B cell (primary cell): ENCODE data around the gene ZNF821. TPM values are rescaled to one million over a fixed set of nuclear protein-coding genes. Genes with fewer than 3 reads are reported as not detected.

ENCODE experiments used
- ATAC-seq: fragments of 200-7000 bp; cut with Tn5 transposase; one replicate; pipeline ENCODE4 v1.10.0; 2021; ENCODE audit warnings: low read depth, mild to moderate bottlenecking, moderate number of reproducible peaks, moderate library complexity
- CTCF ChIA-PET: fragments of 350-600 bp; sonication (Branson Sonifier 250); formaldehyde crosslinking; loops from one replicate; lab custom pipeline; 2021; ENCODE audit warnings: antibody characterized with exemption, inconsistent platforms; lab: Charles Lee
- POLR2A ChIA-PET: fragments of 350-600 bp; sonication (Branson Sonifier 250); formaldehyde crosslinking; loops from one replicate; lab custom pipeline; 2021; ENCODE audit warnings: antibody characterized with exemption; lab: Charles Lee
- DNase-seq: peaks from one replicate; pipeline ENCODE4 v3.0.0; 2013
- H2AFZ ChIP-seq: 2 replicates; pipeline ENCODE4 v1.6.1; 2012; ENCODE audit warnings: mild to moderate bottlenecking, low read depth, low read length; ENCODE audit not compliant: insufficient read depth, poor library complexity, severe bottlenecking
- H3K27ac ChIP-seq, 2 donors: 1 replicate in 1 of 2; 2 replicates in 1 of 2; pipeline ENCODE4 v1.5.1; 2012 to 2013; ENCODE audit warnings: low read length in 2 of 2, mild to moderate bottlenecking in 2 of 2, moderate library complexity in 1 of 2
- H3K27me3 ChIP-seq, 4 experiments: fragments of 200-600 bp in 1 of 4; sonication (generic) in 1 of 4; replicated peaks in 1 of 4; 1 replicate in 2 of 4; 2 replicates in 2 of 4; pipeline versions ENCODE4 v1.6.1 to v1.7.0; 2013 to 2016; ENCODE audit warnings: low read length in 3 of 4, mild to moderate bottlenecking in 2 of 4, mixed read lengths in 1 of 4, moderate library complexity in 1 of 4; ENCODE audit not compliant: insufficient read depth in 4 of 4, control insufficient read depth in 3 of 4; ENCODE audit errors: control extremely low read depth in 1 of 4
- H3K36me3 ChIP-seq, 2 experiments: replicated peaks in 1 of 2; 1 replicate in 1 of 2; 2 replicates in 1 of 2; pipeline versions ENCODE4 v1.6.1 to v1.7.1; 2013; ENCODE audit warnings: low read length in 1 of 2; ENCODE audit not compliant: insufficient read depth in 2 of 2, control insufficient read depth in 1 of 2; ENCODE audit errors: control extremely low read depth in 1 of 2, extremely low read depth in 1 of 2
- H3K4me1 ChIP-seq, 2 donors: fragments of 200-600 bp in 1 of 2; sonication (generic) in 1 of 2; 1 replicate in 1 of 2; 2 replicates in 1 of 2; pipeline versions ENCODE4 v1.5.1 to v1.6.1; 2013 to 2017; ENCODE audit warnings: low read length in 2 of 2; ENCODE audit not compliant: control insufficient read depth in 2 of 2, insufficient read depth in 2 of 2
- H3K4me2 ChIP-seq: replicated peaks from 2 replicates; pipeline ENCODE3; 2012; ENCODE audit warnings: mild to moderate bottlenecking, low read depth, low read length; ENCODE audit not compliant: poor library complexity, severe bottlenecking
- H3K4me3 ChIP-seq, 5 experiments: fragments of 200-600 bp in 1 of 5; sonication (generic) in 1 of 5; 1 replicate in 3 of 5; 2 replicates in 2 of 5; pipeline versions ENCODE4 v1.5.1 to v1.7.0; 2011 to 2016; ENCODE audit warnings: low read length in 4 of 5, mild to moderate bottlenecking in 4 of 5, low read depth in 2 of 5, control low read depth in 1 of 5, moderate library complexity in 1 of 5; ENCODE audit not compliant: insufficient read depth in 1 of 5; ENCODE audit errors: control extremely low read depth in 1 of 5, extremely low read depth in 1 of 5
- H3K79me2 ChIP-seq: fragments of 200-600 bp; sonication (generic); one replicate; pipeline ENCODE4 v1.6.0; 2016; ENCODE audit warnings: low read length; ENCODE audit not compliant: control insufficient read depth, insufficient read depth
- H3K9ac ChIP-seq: fragments of 200-600 bp; sonication (generic); 2 replicates; pipeline ENCODE4 v1.6.1; 2017; ENCODE audit warnings: mild to moderate bottlenecking, low read length, moderate library complexity
- H3K9me3 ChIP-seq, 3 donors: one replicate each; pipeline versions ENCODE4 v1.6.1 to v1.7.1; 2013; ENCODE audit warnings: low read length in 2 of 3; ENCODE audit not compliant: control insufficient read depth in 2 of 3, insufficient read depth in 1 of 3; ENCODE audit errors: control extremely low read depth in 1 of 3
- H4K20me1 ChIP-seq: 2 replicates; pipeline ENCODE4 v1.6.0; 2012; ENCODE audit warnings: mild to moderate bottlenecking, low read length; ENCODE audit not compliant: insufficient read depth, control insufficient read depth, poor library complexity, severe bottlenecking
- H3K27ac Mint-ChIP-seq: one replicate; pipeline ENCODE4 v1.8.0; 2021; ENCODE audit warnings: mixed read lengths
- H3K27me3 Mint-ChIP-seq: one replicate; pipeline ENCODE4 v1.8.0; 2021; ENCODE audit warnings: mixed read lengths
- H3K4me1 Mint-ChIP-seq: one replicate; pipeline ENCODE4 v1.8.0; 2021; ENCODE audit warnings: mixed read lengths
- H3K4me3 Mint-ChIP-seq: one replicate; pipeline ENCODE4 v1.8.0; 2021; ENCODE audit warnings: mixed read lengths
- H3K9me3 Mint-ChIP-seq: one replicate; pipeline ENCODE4 v1.8.0; 2022; ENCODE audit warnings: mixed read lengths; ENCODE audit not compliant: insufficient read depth
- EZH2 ChIP-seq: IDR thresholded peaks from 2 replicates; pipeline ENCODE4 v1.6.1; 2012; ENCODE audit warnings: borderline replicate concordance, low read depth, mild to moderate bottlenecking, moderate library complexity, low read length; ENCODE audit not compliant: insufficient read depth, poor library complexity, severe bottlenecking
- WGBS: methylation state at CpG from one replicate; pipeline ENCODE4 v1.1.5; 2013; ENCODE audit warnings: missing lambda C conversion rate; ENCODE audit not compliant: insufficient coverage; 5-methylcytosine and 5-hydroxymethylcytosine counted together
- intact Hi-C: fragments of 100-400 bp; cut with micrococcal nuclease; formaldehyde crosslinking; loops from one replicate; pipeline ENCODE4 v1.10.0; 2022
- polyA plus RNA-seq: library from polyadenylated mRNA; depleted of rRNA; stranded (reverse); fragments of >200 nt; gene quantifications from 2 replicates; pipeline ENCODE4 v1.2.3, GENCODE V29; 2012
- total RNA-seq, 2 donors: library from RNA; stranded (reverse); fragments of 120-200 nt in 1 of 2; gene quantifications; 1 replicate in 1 of 2; 2 replicates in 1 of 2; pipeline versions ENCODE4 v1.2.3 to v1.2.4, GENCODE V29; 2013 to 2022
- TF ChIP-seq, protein P1 (sequence below): fragments of 200-600 bp; IDR thresholded peaks from one replicate; pipeline ENCODE4 v1.8.0; 2022; ENCODE audit warnings: antibody characterized with exemption, mild to moderate bottlenecking

The ZNF821 gene
- total and polyA plus RNA-seq, 2 donors (not counting 1 experiment from before 2014, with no cell fraction given): 35.6 to 35.8 TPM

- H3K4me3 ChIP-seq: no peak overlapping the region
- H4K20me1 ChIP-seq: peaks cover 32% of the 10 kb centered on the region
- peaks cover 14 to 35% of the 10 kb centered on the region in 2 experiments for H3K36me3 ChIP-seq
- Mint-ChIP-seq H3K27me3 (no peaks in the 10 kb centered on the region), H3K27ac (no peak overlapping the region), H3K4me1 (peaks cover 13% of the 10 kb centered on the region), H3K4me3 (no peak overlapping the region), H3K9me3 (peaks cover 2% of the 10 kb centered on the region)
- no peaks in the 10 kb centered on the region for H3K79me2 ChIP-seq
- no peaks in the 10 kb centered on the region for H3K27me3 ChIP-seq
- no peaks in the 10 kb centered on the region for H3K4me1 ChIP-seq
- no peak overlapping the region for H3K27ac ChIP-seq
- ChIA-PET CTCF (no interaction called here), POLR2A (interaction anchor here (0.6 kb wide), 1 partner anchor 36 kb away, joined by 3 read pairs; no protein-coding TSS in a partner anchor)
- TF ChIP-seq, protein P1, sequence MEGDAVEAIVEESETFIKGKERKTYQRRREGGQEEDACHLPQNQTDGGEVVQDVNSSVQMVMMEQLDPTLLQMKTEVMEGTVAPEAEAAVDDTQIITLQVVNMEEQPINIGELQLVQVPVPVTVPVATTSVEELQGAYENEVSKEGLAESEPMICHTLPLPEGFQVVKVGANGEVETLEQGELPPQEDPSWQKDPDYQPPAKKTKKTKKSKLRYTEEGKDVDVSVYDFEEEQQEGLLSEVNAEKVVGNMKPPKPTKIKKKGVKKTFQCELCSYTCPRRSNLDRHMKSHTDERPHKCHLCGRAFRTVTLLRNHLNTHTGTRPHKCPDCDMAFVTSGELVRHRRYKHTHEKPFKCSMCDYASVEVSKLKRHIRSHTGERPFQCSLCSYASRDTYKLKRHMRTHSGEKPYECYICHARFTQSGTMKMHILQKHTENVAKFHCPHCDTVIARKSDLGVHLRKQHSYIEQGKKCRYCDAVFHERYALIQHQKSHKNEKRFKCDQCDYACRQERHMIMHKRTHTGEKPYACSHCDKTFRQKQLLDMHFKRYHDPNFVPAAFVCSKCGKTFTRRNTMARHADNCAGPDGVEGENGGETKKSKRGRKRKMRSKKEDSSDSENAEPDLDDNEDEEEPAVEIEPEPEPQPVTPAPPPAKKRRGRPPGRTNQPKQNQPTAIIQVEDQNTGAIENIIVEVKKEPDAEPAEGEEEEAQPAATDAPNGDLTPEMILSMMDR: no peak
- no peak for TF ChIP-seq EZH2
- DNase-seq (no peak), ATAC-seq (no peak)
- no peak overlapping the region for H2AFZ ChIP-seq
- intact Hi-C loops: no loop called here
- no peak overlapping the region for H3K4me2 ChIP-seq
- H3K9ac ChIP-seq: no peak overlapping the region
- 88% methylated on average over 1 of the region's 1 CpG for WGBS
- peaks cover 0 to 1% (median 0%) of the 10 kb centered on the region in 3 donors for H3K9me3 ChIP-seq
These were observed 49.0 kb upstream of the ZNF821 start for GRCh38 chr16:71933017-71933416.

DNA sequence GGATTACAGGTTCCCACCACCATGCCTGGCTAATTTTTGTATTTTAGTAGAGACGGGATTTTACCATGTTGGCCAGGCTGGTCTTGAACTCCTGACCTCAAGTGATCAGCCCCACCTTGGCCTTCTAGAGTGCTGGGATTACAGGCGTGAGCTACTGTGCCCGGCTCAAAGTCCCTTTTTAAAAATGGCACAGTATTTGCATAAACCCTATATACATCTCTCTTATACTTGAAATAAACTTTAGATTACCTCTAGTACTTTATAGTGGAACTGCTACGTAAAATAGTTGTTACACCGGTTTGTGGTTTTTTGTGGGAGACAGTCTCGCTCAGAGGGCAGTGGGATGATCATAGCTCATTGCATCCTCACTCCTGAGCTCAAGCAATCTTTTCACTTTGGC is 47.6 kb upstream of the ZNF821 start:
- no peak overlapping the region for H3K27ac ChIP-seq
- peaks cover 33% of the 10 kb centered on the region for H4K20me1 ChIP-seq
- no peak overlapping the region for H3K4me2 ChIP-seq
- H3K9me3 Mint-ChIP-seq: no peaks in the 10 kb centered on the region
- TF ChIP-seq, protein P1: no peak
- no peak overlapping the region for H3K9ac ChIP-seq
- DNase-seq: no peak
- no peak overlapping the region for H3K27ac Mint-ChIP-seq
- H3K4me3 Mint-ChIP-seq: no peak overlapping the region
- intact Hi-C loops: no loop called here
- 100% methylated on average over 2 of the region's 6 CpGs for WGBS
- no peaks in the 10 kb centered on the region for H3K4me1 ChIP-seq
- H3K27me3 Mint-ChIP-seq: no peaks in the 10 kb centered on the region
- peaks cover 13% of the 10 kb centered on the region for H3K4me1 Mint-ChIP-seq
- H2AFZ ChIP-seq: no peak overlapping the region
- POLR2A ChIA-PET: no interaction called here
- ATAC-seq: no peak
- H3K9me3 ChIP-seq: no peaks in the 10 kb centered on the region
- no peak overlapping the region for H3K4me3 ChIP-seq
- peaks cover 17 to 44% of the 10 kb centered on the region in 2 experiments for H3K36me3 ChIP-seq
- H3K79me2 ChIP-seq: no peaks in the 10 kb centered on the region
- no peaks in the 10 kb centered on the region for H3K27me3 ChIP-seq
- CTCF ChIA-PET: no interaction called here
